MCF 10A (cell line): Measurements from ENCODE around the gene GAREM2. TPM values are rescaled to one million over a fixed set of nuclear protein-coding genes. Genes with fewer than 3 reads are reported as not detected.
A peak's percentile ranks its signal among the peaks of the same experiment; 100 is the strongest.

Experiments
- BruUV-seq: library from RNA; stranded (reverse); fragments of 400-500 nt; replicated peaks from 2 replicates; lab custom pipeline; 2021; lab: Mats Ljungman, UMichigan
- CTCF ChIA-PET: fragments of 300-600 bp; sonication (Branson Sonifier 250); formaldehyde crosslinking; extraction: SDS; loops from one replicate; lab custom pipeline; 2021; ENCODE audit warnings: antibody characterized with exemption, inconsistent platforms; lab: Yijun Ruan, JAX
- POLR2A ChIA-PET: fragments of 300-600, 350-650 bp; sonication (Branson Sonifier 250); formaldehyde crosslinking; extraction: SDS; loops from one replicate; lab custom pipeline; 2020; ENCODE audit warnings: antibody characterized with exemption, inconsistent platforms; lab: Yijun Ruan, JAX
- DNase-seq: peaks from one replicate; pipeline ENCODE4 v3.0.0-alpha.2; 2018; ENCODE audit not compliant: unreplicated experiment
- H3K27ac Mint-ChIP-seq: one replicate; pipeline ENCODE4 v1.8.0; 2022; ENCODE audit warnings: mild to moderate bottlenecking, low read depth, mixed read lengths; ENCODE audit not compliant: unreplicated experiment
- H3K27me3 Mint-ChIP-seq: one replicate; pipeline ENCODE4 v1.8.0; 2022; ENCODE audit warnings: mixed read lengths; ENCODE audit not compliant: insufficient read depth, unreplicated experiment
- H3K36me3 Mint-ChIP-seq: one replicate; pipeline ENCODE4 v1.8.0; 2022; ENCODE audit warnings: mild to moderate bottlenecking, moderate library complexity, mixed read lengths; ENCODE audit not compliant: insufficient read depth, unreplicated experiment
- H3K4me1 Mint-ChIP-seq: one replicate; pipeline ENCODE4 v1.8.0; 2022; ENCODE audit warnings: mixed read lengths; ENCODE audit not compliant: insufficient read depth, unreplicated experiment
- H3K4me3 Mint-ChIP-seq: one replicate; pipeline ENCODE4 v1.8.0; 2022; ENCODE audit warnings: mild to moderate bottlenecking, moderate library complexity, mixed read lengths; ENCODE audit not compliant: unreplicated experiment
- H3K9me3 Mint-ChIP-seq: one replicate; pipeline ENCODE4 v1.8.0; 2022; ENCODE audit warnings: mixed read lengths; ENCODE audit not compliant: unreplicated experiment
- CTCF ChIP-seq: fragments of 200-600 bp; IDR thresholded peaks from one replicate; pipeline ENCODE4 v1.8.0; 2022; ENCODE audit warnings: antibody characterized with exemption, mild to moderate bottlenecking; ENCODE audit not compliant: unreplicated experiment
- intact Hi-C: fragments of 100-400 bp; cut with micrococcal nuclease; formaldehyde crosslinking; loops from 2 replicates; pipeline ENCODE4 v1.14.1; 2022
- total RNA-seq: library from RNA; stranded (reverse); gene quantifications from 2 replicates; pipeline ENCODE4 v1.2.3, GENCODE V29; 2022

The GAREM2 gene
- total RNA-seq, 1 experiment from 2014 or later = 0.23 TPM

GRCh38 chr2:26173776-26174482 lies 1.0 kb downstream of the GAREM2 start:
- Mint-ChIP-seq H3K36me3 (peaks cover 2% of the 10 kb centered on the region), H3K27me3 (no peaks in the 10 kb centered on the region), H3K9me3 (no peaks in the 10 kb centered on the region), H3K4me3 (peak overlapping the region; percentile 58), H3K27ac (peak overlapping the region; percentile 27), H3K4me1 (peaks cover 6% of the 10 kb centered on the region)
- intact Hi-C loops = no loop called here
- ChIA-PET CTCF (interaction anchor here (1.7 kb wide), 1 partner anchor 571 kb away, joined by 5 read pairs; no protein-coding TSS in a partner anchor), POLR2A (no interaction called here)
- no TSS peak for BruUV-seq
- no peak for TF ChIP-seq CTCF
- DNase-seq = no peak

GRCh38 chr2:26174691-26175465 lies 2.0 kb downstream of the GAREM2 start:
- no TSS peak for BruUV-seq
- intact Hi-C loops = no loop called here
- Mint-ChIP-seq H3K4me1 (peaks cover 6% of the 10 kb centered on the region), H3K9me3 (no peaks in the 10 kb centered on the region), H3K36me3 (no peaks in the 10 kb centered on the region), H3K4me3 (no peak overlapping the region), H3K27ac (no peak overlapping the region), H3K27me3 (no peaks in the 10 kb centered on the region)
- CTCF ChIA-PET = interaction anchor here (0.6 to 1.7 kb wide), 2 partner anchors 22 to 570 kb away, joined by 3 to 5 read pairs; no protein-coding TSS in a partner anchor
- DNase-seq = no peak
- POLR2A ChIA-PET = no interaction called here
- no peak for TF ChIP-seq CTCF

GRCh38 chr2:26175466-26176278 lies 2.8 kb downstream of the GAREM2 start:
- H3K27ac Mint-ChIP-seq = no peak overlapping the region
- no TSS peak for BruUV-seq
- POLR2A ChIA-PET = no interaction called here
- no peaks in the 10 kb centered on the region for H3K36me3 Mint-ChIP-seq
- no peaks in the 10 kb centered on the region for H3K27me3 Mint-ChIP-seq
- no peaks in the 10 kb centered on the region for H3K9me3 Mint-ChIP-seq
- no peak for TF ChIP-seq CTCF
- H3K4me1 Mint-ChIP-seq = peaks cover 6% of the 10 kb centered on the region
- CTCF ChIA-PET = interaction anchor here (0.6 to 1.7 kb wide), 4 partner anchors 16 to 569 kb away, joined by 3 to 6 read pairs (median 4); no protein-coding TSS in a partner anchor
- intact Hi-C loops = no loop called here
- no peak for DNase-seq
- H3K4me3 Mint-ChIP-seq = no peak overlapping the region
